Measurements from ENCODE around the gene ITPKC. TPM values are rescaled to one million over a fixed set of nuclear protein-coding genes. Genes with fewer than 3 reads are reported as not detected.
A peak's percentile ranks its signal among the peaks of the same experiment; 100 is the strongest.

Gene ITPKC
- polyA plus RNA-seq, 3 donors: 2.7 to 5.7 (median 2.9) TPM

- Histone ChIP-seq H3K27me3 (ENCODE audit: control insufficient read depth in 2 of 2, insufficient read depth in 2 of 2, low read length in 2 of 2) (no peaks in the 10 kb centered on the region), H2AFZ (ENCODE audit: insufficient read depth, low read depth, low read length, poor library complexity, severe bottlenecking) (no peak overlapping the region), H3K4me1 (ENCODE audit: control insufficient read depth in 1 of 2, insufficient read depth in 2 of 2, low read length in 2 of 2) (no peaks in the 10 kb centered on the region), H3K9me3 (replicated peaks in 1 of 2; ENCODE audit: control insufficient read depth in 1 of 2, insufficient read depth in 1 of 2, low read length in 2 of 2) (no peaks in the 10 kb centered on the region), H3K4me2 (replicated peaks; ENCODE audit: extremely low read depth, low read length, poor library complexity, severe bottlenecking) (no peak overlapping the region), H3K9ac (ENCODE audit: insufficient read depth, low read length, poor library complexity, severe bottlenecking) (no peak overlapping the region), H3K4me3 (replicated peaks in 1 of 3; ENCODE audit: low read depth in 2 of 3, low read length in 3 of 3) (no peak overlapping the region), H3K27ac (ENCODE audit: low read depth in 1 of 2, low read length in 2 of 2) (no peak overlapping the region), H3K36me3 (replicated peaks in 1 of 2; ENCODE audit: control insufficient read depth in 1 of 2, insufficient read depth in 2 of 2, low read length in 2 of 2) (peaks cover 50 to 71% of the 10 kb centered on the region in 2 donors), H4K20me1 (ENCODE audit: insufficient read depth, low read length) (no peaks in the 10 kb centered on the region), H3K79me2 (ENCODE audit: insufficient read depth, low read length) (no peaks in the 10 kb centered on the region)
- DNase-seq: no peak
- Mint-ChIP-seq H3K27ac (peak overlapping the region in 1 of 7 donors; percentile 6), H3K4me1 (peaks cover 2% of the 10 kb centered on the region), H3K4me3 (no peak overlapping the region), H3K27me3 (ENCODE audit: low read depth in 3 of 3) (peaks cover 0 to 1% (median 0%) of the 10 kb centered on the region in 3 donors), H3K9me3 (no peaks in the 10 kb centered on the region), H3K36me3 (peaks cover 55 to 81% of the 10 kb centered on the region in 2 donors)
- intact Hi-C loops (cut with micrococcal nuclease): no loop called here
- no CpG with 5 or more reads among the region's 6 CpGs for WGBS (ENCODE audit: insufficient coverage)
- TF ChIP-seq CTCF (IDR thresholded peaks at IDR 0.05): no peak
Measured at GRCh38 chr19:40697007-40697406, 19.9 kb upstream of the ITPKC start.

- 100% methylated on average over 7 of the region's 9 CpGs for WGBS (ENCODE audit: insufficient coverage)
- H3K36me3 Mint-ChIP-seq: peaks cover 63 to 82% of the 10 kb centered on the region in 2 donors
- peaks cover 67 to 78% of the 10 kb centered on the region in 2 donors for H3K36me3 ChIP-seq (replicated peaks in 1 of 2; ENCODE audit: control insufficient read depth in 1 of 2, insufficient read depth in 2 of 2, low read length in 2 of 2)
Measured at GRCh38 chr19:40700083-40700482, 16.8 kb upstream of the ITPKC start.

More at GRCh38 chr19:40700083-40700482, 16.8 kb upstream of the ITPKC start:
- Mint-ChIP-seq H3K4me3 (no peak overlapping the region), H3K9me3 (no peaks in the 10 kb centered on the region), H3K4me1 (no peaks in the 10 kb centered on the region), H3K27me3 (ENCODE audit: low read depth in 3 of 3) (peaks cover 0 to 1% (median 0%) of the 10 kb centered on the region in 3 donors), H3K27ac (no peak overlapping the region)
- no peaks in the 10 kb centered on the region for H4K20me1 ChIP-seq (ENCODE audit: insufficient read depth, low read length)
- H2AFZ ChIP-seq (ENCODE audit: insufficient read depth, low read depth, low read length, poor library complexity, severe bottlenecking): no peak overlapping the region
- H3K9ac ChIP-seq (ENCODE audit: insufficient read depth, low read length, poor library complexity, severe bottlenecking): no peak overlapping the region
- no peaks in the 10 kb centered on the region for H3K27me3 ChIP-seq (ENCODE audit: control insufficient read depth in 2 of 2, insufficient read depth in 2 of 2, low read length in 2 of 2)
- DNase-seq: no peak
- no peak overlapping the region for H3K27ac ChIP-seq (ENCODE audit: low read depth in 1 of 2, low read length in 2 of 2)
- H3K4me1 ChIP-seq (ENCODE audit: control insufficient read depth in 1 of 2, insufficient read depth in 2 of 2, low read length in 2 of 2): no peaks in the 10 kb centered on the region
- H3K9me3 ChIP-seq (replicated peaks in 1 of 2; ENCODE audit: control insufficient read depth in 1 of 2, insufficient read depth in 1 of 2, low read length in 2 of 2): no peaks in the 10 kb centered on the region
- H3K4me2 ChIP-seq (replicated peaks; ENCODE audit: extremely low read depth, low read length, poor library complexity, severe bottlenecking): no peak overlapping the region
- H3K4me3 ChIP-seq (replicated peaks in 1 of 3; ENCODE audit: low read depth in 2 of 3, low read length in 3 of 3): no peak overlapping the region
- H3K79me2 ChIP-seq (ENCODE audit: insufficient read depth, low read length): no peaks in the 10 kb centered on the region
- TF ChIP-seq CTCF (IDR thresholded peaks at IDR 0.05): no peak
- intact Hi-C loops (cut with micrococcal nuclease): no loop called here
